Liver (tissue), 9 donors: ENCODE data around the gene TSGA10IP. TPM values are rescaled to one million over a fixed set of nuclear protein-coding genes. Genes with fewer than 3 reads are reported as not detected.

Source experiments
- DNase-seq: peaks from one replicate; pipeline ENCODE4 v3.0.0-alpha.2; 2017; ENCODE audit warnings: low spot score
- H3K27ac ChIP-seq, 2 donors: one replicate each; pipeline ENCODE4 v1.7.0; 2013; ENCODE audit warnings: inconsistent platforms in 2 of 2, low read length in 2 of 2, control low read depth in 1 of 2, low read depth in 1 of 2, mild to moderate bottlenecking in 1 of 2
- H3K27me3 ChIP-seq, 4 donors: one replicate each; pipeline versions ENCODE4 v1.6.1 to v1.7.0; 2013; ENCODE audit warnings: low read length in 3 of 4, inconsistent platforms in 1 of 4, mild to moderate bottlenecking in 1 of 4, moderate library complexity in 1 of 4; ENCODE audit not compliant: control insufficient read depth in 4 of 4, insufficient read depth in 4 of 4
- H3K36me3 ChIP-seq, 4 donors: one replicate each; pipeline versions ENCODE4 v1.6.1 to v1.7.0; 2013; ENCODE audit warnings: low read length in 3 of 4, mild to moderate bottlenecking in 3 of 4, low read depth in 1 of 4, moderate library complexity in 1 of 4; ENCODE audit not compliant: control insufficient read depth in 4 of 4, insufficient read depth in 3 of 4
- H3K4me1 ChIP-seq, 4 donors: one replicate each; pipeline versions ENCODE4 v1.6.1 to v1.7.0; 2013; ENCODE audit warnings: low read length in 3 of 4, mild to moderate bottlenecking in 3 of 4, moderate library complexity in 1 of 4; ENCODE audit not compliant: control insufficient read depth in 4 of 4, insufficient read depth in 4 of 4
- H3K4me3 ChIP-seq, 3 donors: one replicate each; pipeline versions ENCODE4 v1.6.1 to v1.7.0; 2013; ENCODE audit warnings: low read length in 3 of 3, control low read depth in 1 of 3, low read depth in 1 of 3, mild to moderate bottlenecking in 1 of 3
- H3K9ac ChIP-seq, 2 donors: one replicate each; pipeline ENCODE4 v1.7.0; 2013; ENCODE audit warnings: low read length in 2 of 2, mild to moderate bottlenecking in 2 of 2, moderate library complexity in 2 of 2, control low read depth in 1 of 2, low read depth in 1 of 2
- H3K9me3 ChIP-seq, 4 donors: one replicate each; pipeline versions ENCODE4 v1.6.1 to v1.7.0; 2013; ENCODE audit warnings: low read length in 3 of 4; ENCODE audit not compliant: control insufficient read depth in 4 of 4
- ATF3 ChIP-seq: IDR thresholded peaks from 2 replicates; pipeline ENCODE4 v1.6.1; 2016; ENCODE audit warnings: antibody characterized with exemption
- EGR1 ChIP-seq, 2 donors: IDR thresholded peaks; 2 replicates each; pipeline ENCODE4 v1.6.1; 2016 to 2018; ENCODE audit warnings: antibody characterized with exemption in 2 of 2, low read depth in 2 of 2
- FOXA1 ChIP-seq: IDR thresholded peaks from 2 replicates; pipeline ENCODE4 v1.6.1; 2016; ENCODE audit warnings: antibody characterized with exemption
- HNF4A ChIP-seq, 2 donors: conservative IDR thresholded peaks; 2 replicates each; pipeline ENCODE4 v1.6.1; 2016; ENCODE audit warnings: antibody characterized with exemption in 2 of 2, mild to moderate bottlenecking in 2 of 2
- HNF4G ChIP-seq: IDR thresholded peaks from 2 replicates; pipeline ENCODE4 v1.6.1; 2016; ENCODE audit warnings: antibody characterized with exemption
- JUND ChIP-seq, 2 donors: IDR thresholded peaks; 2 replicates each; pipeline ENCODE4 v1.6.1; 2016; ENCODE audit warnings: antibody characterized with exemption in 2 of 2
- NR2F2 ChIP-seq: IDR thresholded peaks from 2 replicates; pipeline ENCODE4 v1.6.1; 2016; ENCODE audit warnings: antibody characterized with exemption
- RAD21 ChIP-seq, 2 donors: IDR thresholded peaks; 2 replicates each; pipeline ENCODE4 v1.6.1; 2016; ENCODE audit warnings: antibody characterized with exemption in 2 of 2, mild to moderate bottlenecking in 2 of 2
- REST ChIP-seq: IDR thresholded peaks from 2 replicates; pipeline ENCODE4 v1.6.1; 2016; ENCODE audit warnings: antibody characterized with exemption, mild to moderate bottlenecking
- RXRA ChIP-seq, 2 donors: IDR thresholded peaks; 2 replicates each; pipeline ENCODE4 v1.6.1; 2017 to 2018; ENCODE audit warnings: antibody characterized with exemption in 2 of 2, mild to moderate bottlenecking in 1 of 2
- SP1 ChIP-seq: IDR thresholded peaks from 2 replicates; pipeline ENCODE4 v1.6.1; 2018; ENCODE audit warnings: antibody characterized with exemption, mild to moderate bottlenecking
- TAF1 ChIP-seq: conservative IDR thresholded peaks from 2 replicates; pipeline ENCODE4 v1.6.1; 2016; ENCODE audit warnings: antibody characterized with exemption, mild to moderate bottlenecking
- YY1 ChIP-seq: IDR thresholded peaks from 2 replicates; pipeline ENCODE4 v1.6.1; 2016; ENCODE audit warnings: antibody characterized with exemption, mild to moderate bottlenecking
- WGBS: extraction: QIAGEN DNeasy Blood & Tissue Kit; methylation state at CpG from one replicate; pipeline ENCODE4 v1.1.7; 2013; 5-methylcytosine and 5-hydroxymethylcytosine counted together
- polyA plus RNA-seq, 2 donors: library from polyadenylated mRNA; stranded (reverse) in 1 of 2; unstranded in 1 of 2; fragments of 200-250 nt in 1 of 2; fragments of >200 nt in 1 of 2; fragmentation: Nextera tagmentation in 1 of 2; extraction: Ambion mirVana in 1 of 2; gene quantifications; one replicate each; pipeline versions ENCODE4 v1.2.1 to v1.2.3, GENCODE V29; 2013 to 2015
- total RNA-seq, 2 donors: library from RNA; depleted of rRNA; stranded (reverse); fragments of >200 nt; gene quantifications; one replicate each; pipeline ENCODE4 v1.2.3, GENCODE V29; 2014
- donor health status: healthy.
- donor health status: healthy.
- donor health status: healthy.
- donor health status: healthy.
- donor health status: healthy.

The TSGA10IP gene
- total and polyA plus RNA-seq, 4 donors, result 0.02 TPM; not detected in 3

GRCh38 chr11:65967329-65967934, 22.2 kb downstream of the TSGA10IP start:
- TF ChIP-seq TAF1 (no peak), YY1 (no peak), REST (no peak), RAD21 (IDR thresholded peaks at IDR 0.05) (no peak), ATF3 (no peak), SP1 (no peak), FOXA1 (no peak), EGR1 (IDR thresholded peaks at IDR 0.05; ENCODE audit: low read depth in 2 of 2) (no peak), HNF4G (no peak), HNF4A (conservative IDR thresholded peaks at IDR 0.05) (no peak), RXRA (IDR thresholded peaks at IDR 0.05) (no peak)
- Histone ChIP-seq H3K36me3 (peaks cover 20 to 59% (median 32%) of the 10 kb centered on the region in 4 donors), H3K9me3 (no peaks in the 10 kb centered on the region), H3K27me3 (no peaks in the 10 kb centered on the region), H3K4me3 (no peak overlapping the region), H3K4me1 (peaks cover 5 to 14% (median 12%) of the 10 kb centered on the region in 4 donors), H3K9ac (no peak overlapping the region), H3K27ac (no peak overlapping the region)
- no peak for DNase-seq
- WGBS, result 96% methylated on average over 30 of the region's 30 CpGs

- Histone ChIP-seq H3K4me1 (peaks cover 0 to 1% (median 0%) of the 10 kb centered on the region in 4 donors), H3K27ac (no peak overlapping the region), H3K9me3 (no peaks in the 10 kb centered on the region), H3K36me3 (peaks cover 20 to 67% (median 36%) of the 10 kb centered on the region in 4 donors), H3K4me3 (no peak overlapping the region), H3K27me3 (no peaks in the 10 kb centered on the region), H3K9ac (no peak overlapping the region)
- no peak for TF ChIP-seq JUND (IDR thresholded peaks at IDR 0.05)
- 86% methylated on average over 15 of the region's 15 CpGs for WGBS
- DNase-seq, result no peak
These were observed 23.6 kb downstream of the TSGA10IP start for GRCh38 chr11:65968600-65969482.

- peaks cover 10 to 50% (median 24%) of the 10 kb centered on the region in 4 donors for H3K36me3 ChIP-seq
- WGBS, result 98% methylated on average over 8 of the region's 8 CpGs
- no peak overlapping the region for H3K27ac ChIP-seq
- H3K4me1 ChIP-seq, result no peaks in the 10 kb centered on the region
- TF ChIP-seq NR2F2, result no peak
- DNase-seq, result no peak
- no peak overlapping the region for H3K9ac ChIP-seq
- H3K4me3 ChIP-seq, result no peak overlapping the region
- no peaks in the 10 kb centered on the region for H3K9me3 ChIP-seq
- no peaks in the 10 kb centered on the region for H3K27me3 ChIP-seq
These were observed 26.8 kb downstream of the TSGA10IP start for GRCh38 chr11:65972116-65972515.
